ENCODE measurements around the gene CABP7.
"Not testable (repeated sequence)": the region's sequence is repeated elsewhere in the genome, so short reads cannot be mapped to it uniquely, and the experiment has no call there.

DNA sequence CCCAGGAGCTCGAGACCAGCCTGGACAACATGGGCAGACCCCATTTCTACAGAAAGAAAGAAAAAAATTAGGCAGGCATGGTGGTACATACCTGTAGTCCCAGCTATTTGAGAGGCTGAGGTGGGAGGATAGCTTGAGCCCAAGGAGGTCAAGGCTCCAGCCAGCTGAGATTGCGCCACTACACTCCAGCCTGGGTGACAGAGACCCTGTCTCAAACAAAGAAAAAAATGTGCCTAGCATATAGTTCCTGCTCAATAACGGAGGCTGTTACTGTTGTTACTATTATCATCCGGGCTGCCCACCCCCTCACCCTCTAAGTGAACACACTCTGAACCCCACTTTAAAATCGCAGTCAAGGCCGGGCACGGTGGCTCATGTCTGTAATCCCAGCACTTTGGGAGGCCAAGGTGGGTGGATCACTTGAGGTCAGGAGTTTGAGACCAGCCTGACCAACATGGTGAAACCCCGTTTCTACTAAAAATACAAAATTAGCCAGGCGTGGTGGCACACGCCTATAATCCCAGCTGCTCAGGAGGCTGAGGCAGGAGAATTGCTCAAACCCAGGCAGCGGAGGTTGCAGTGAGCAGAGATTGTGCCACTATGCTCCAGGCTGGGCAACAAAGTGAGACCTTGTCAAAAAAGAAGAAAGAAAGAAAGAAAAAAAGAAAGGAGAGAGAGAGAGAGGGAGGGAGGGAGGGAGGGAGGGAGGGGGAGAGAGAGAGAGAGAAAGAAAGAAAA, 35.0 kb downstream of the CABP7 start:
- TF ChIP-seq, protein P1, sequence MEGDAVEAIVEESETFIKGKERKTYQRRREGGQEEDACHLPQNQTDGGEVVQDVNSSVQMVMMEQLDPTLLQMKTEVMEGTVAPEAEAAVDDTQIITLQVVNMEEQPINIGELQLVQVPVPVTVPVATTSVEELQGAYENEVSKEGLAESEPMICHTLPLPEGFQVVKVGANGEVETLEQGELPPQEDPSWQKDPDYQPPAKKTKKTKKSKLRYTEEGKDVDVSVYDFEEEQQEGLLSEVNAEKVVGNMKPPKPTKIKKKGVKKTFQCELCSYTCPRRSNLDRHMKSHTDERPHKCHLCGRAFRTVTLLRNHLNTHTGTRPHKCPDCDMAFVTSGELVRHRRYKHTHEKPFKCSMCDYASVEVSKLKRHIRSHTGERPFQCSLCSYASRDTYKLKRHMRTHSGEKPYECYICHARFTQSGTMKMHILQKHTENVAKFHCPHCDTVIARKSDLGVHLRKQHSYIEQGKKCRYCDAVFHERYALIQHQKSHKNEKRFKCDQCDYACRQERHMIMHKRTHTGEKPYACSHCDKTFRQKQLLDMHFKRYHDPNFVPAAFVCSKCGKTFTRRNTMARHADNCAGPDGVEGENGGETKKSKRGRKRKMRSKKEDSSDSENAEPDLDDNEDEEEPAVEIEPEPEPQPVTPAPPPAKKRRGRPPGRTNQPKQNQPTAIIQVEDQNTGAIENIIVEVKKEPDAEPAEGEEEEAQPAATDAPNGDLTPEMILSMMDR (IDR thresholded peaks at IDR 0.05), result not testable (repeated sequence)
- not testable (repeated sequence) for TF ChIP-seq POLR2A (IDR thresholded peaks at IDR 0.05)

Data from upper lobe of left lung (tissue), 4 donors.